Endothelial cell (in vitro differentiated cells): ENCODE measurements around the gene PTPRN2. TPM values are rescaled to one million over a fixed set of nuclear protein-coding genes. Genes with fewer than 3 reads are reported as not detected.

Source experiments
- DNase-seq: peaks from one replicate; pipeline ENCODE4 v3.0.0; 2021; ENCODE audit warnings: low spot score
- H3K27ac Mint-ChIP-seq: one replicate; pipeline ENCODE4 v1.8.0; 2021; ENCODE audit warnings: mixed read lengths, inconsistent platforms; ENCODE audit not compliant: unreplicated experiment
- H3K27me3 Mint-ChIP-seq: one replicate; pipeline ENCODE4 v1.8.0; 2021; ENCODE audit warnings: mild to moderate bottlenecking, moderate library complexity, mixed read lengths, inconsistent platforms; ENCODE audit not compliant: unreplicated experiment
- H3K36me3 Mint-ChIP-seq: one replicate; pipeline ENCODE4 v1.8.0; 2021; ENCODE audit warnings: mild to moderate bottlenecking, low read depth, mixed read lengths, inconsistent platforms; ENCODE audit not compliant: unreplicated experiment
- H3K4me1 Mint-ChIP-seq: one replicate; pipeline ENCODE4 v1.8.0; 2021; ENCODE audit warnings: mild to moderate bottlenecking, mixed read lengths, inconsistent platforms; ENCODE audit not compliant: unreplicated experiment
- H3K4me3 Mint-ChIP-seq: one replicate; pipeline ENCODE4 v1.8.0; 2021; ENCODE audit warnings: mild to moderate bottlenecking, mixed read lengths, inconsistent platforms; ENCODE audit not compliant: unreplicated experiment
- H3K9me3 Mint-ChIP-seq: one replicate; pipeline ENCODE4 v1.8.0; 2021; ENCODE audit warnings: mixed read lengths, inconsistent platforms; ENCODE audit not compliant: unreplicated experiment
- CTCF ChIP-seq: fragments of 200-600 bp; sonication (generic); IDR thresholded peaks from one replicate; pipeline ENCODE4 v1.5.0; 2021; ENCODE audit warnings: antibody characterized with exemption; ENCODE audit not compliant: unreplicated experiment
- total RNA-seq: library from RNA; stranded (reverse); fragmentation: NEBNext Ultra II Directional; extraction: Animal tissue kit (Norgen Biotek cat#: 25700); gene quantifications from one replicate; pipeline ENCODE4 v1.2.1, GENCODE V29; 2021; ENCODE audit not compliant: unreplicated experiment

The PTPRN2 gene
- total RNA-seq, 1 donor from 2014 or later, result 0.18 TPM

DNA sequence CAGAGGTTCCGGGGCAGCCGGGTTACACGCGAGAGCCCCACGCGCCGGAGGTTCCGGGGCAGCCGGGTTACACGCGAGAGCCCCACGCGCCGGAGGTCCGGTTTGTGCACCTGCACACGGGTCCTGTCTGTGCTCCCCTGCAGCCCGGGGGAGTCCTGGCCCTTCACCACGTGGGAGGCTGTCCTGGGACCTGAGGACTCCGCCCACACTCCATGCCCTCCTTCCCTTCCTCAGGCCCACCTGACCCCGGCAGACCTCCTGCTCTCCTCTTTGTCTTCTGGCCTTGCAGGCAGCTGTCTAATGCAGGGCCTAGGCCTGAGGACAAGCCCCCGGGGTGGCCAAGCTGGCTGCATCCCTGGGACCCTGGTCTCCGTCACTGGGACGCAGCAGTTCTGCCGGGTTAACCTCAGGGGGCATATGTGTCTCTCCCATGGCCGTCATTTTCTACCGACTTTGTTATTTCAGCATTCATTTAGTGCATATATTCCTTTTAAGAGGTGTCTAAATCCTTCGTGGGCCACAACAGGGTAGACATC is 876.2 kb downstream of the PTPRN2 start:
- H3K4me3 Mint-ChIP-seq, result no peak overlapping the region
- H3K36me3 Mint-ChIP-seq, result peaks cover 26% of the 10 kb centered on the region
- peaks cover 46% of the 10 kb centered on the region for H3K9me3 Mint-ChIP-seq
- peaks cover 10% of the 10 kb centered on the region for H3K27me3 Mint-ChIP-seq
- no peak overlapping the region for H3K27ac Mint-ChIP-seq
- no peak for TF ChIP-seq CTCF
- no peak for DNase-seq
- H3K4me1 Mint-ChIP-seq, result no peaks in the 10 kb centered on the region

GRCh38 chr7:157710396-157710795 is 877.2 kb downstream of the PTPRN2 start:
- H3K9me3 Mint-ChIP-seq, result peaks cover 40% of the 10 kb centered on the region
- H3K4me1 Mint-ChIP-seq, result no peaks in the 10 kb centered on the region
- TF ChIP-seq CTCF, result no peak
- peaks cover 10% of the 10 kb centered on the region for H3K27me3 Mint-ChIP-seq
- no peak overlapping the region for H3K27ac Mint-ChIP-seq
- no peak for DNase-seq
- peaks cover 23% of the 10 kb centered on the region for H3K36me3 Mint-ChIP-seq
- no peak overlapping the region for H3K4me3 Mint-ChIP-seq

DNA sequence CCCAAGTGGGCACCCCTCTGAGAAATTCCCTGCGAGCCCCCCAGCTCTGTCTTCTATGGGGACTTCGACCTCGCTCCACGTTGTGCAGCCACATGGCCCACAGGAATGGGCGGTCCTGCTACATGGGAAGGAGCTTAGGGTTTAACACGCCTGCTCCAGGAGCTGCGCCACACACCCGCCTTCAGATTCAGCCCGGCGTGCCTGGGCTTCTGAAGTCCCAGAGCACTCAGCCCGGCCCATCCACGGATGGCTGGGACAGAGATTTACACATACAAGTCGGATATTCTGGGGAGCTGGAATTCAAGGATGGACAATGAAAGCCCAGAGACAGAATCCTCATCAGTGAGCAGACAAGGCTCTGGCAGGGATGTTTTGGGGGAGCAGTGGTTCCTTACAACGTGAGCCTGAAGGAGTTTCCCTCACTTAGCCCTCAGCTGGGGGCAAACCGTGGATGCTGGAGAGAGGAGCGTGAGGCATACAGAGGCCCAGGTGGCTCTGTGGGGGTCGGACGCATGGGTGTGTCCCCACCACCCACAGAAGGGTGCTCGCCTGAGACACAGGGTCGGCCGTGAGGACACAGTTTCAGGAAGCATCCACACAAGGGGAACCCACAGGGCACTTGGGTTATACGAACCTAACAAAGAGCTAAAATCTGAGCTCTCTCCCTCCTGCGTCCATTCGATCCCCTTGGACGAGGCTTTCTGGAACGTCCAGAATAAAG is 877.9 kb downstream of the PTPRN2 start:
- H3K9me3 Mint-ChIP-seq, result peaks cover 40% of the 10 kb centered on the region
- no peak for DNase-seq
- peaks cover 10% of the 10 kb centered on the region for H3K27me3 Mint-ChIP-seq
- TF ChIP-seq CTCF, result no peak
- H3K4me1 Mint-ChIP-seq, result no peaks in the 10 kb centered on the region
- H3K36me3 Mint-ChIP-seq, result peaks cover 22% of the 10 kb centered on the region
- H3K4me3 Mint-ChIP-seq, result no peak overlapping the region
- no peak overlapping the region for H3K27ac Mint-ChIP-seq

- H3K4me1 Mint-ChIP-seq, result no peaks in the 10 kb centered on the region
- H3K36me3 Mint-ChIP-seq, result peaks cover 21% of the 10 kb centered on the region
- no peak overlapping the region for H3K27ac Mint-ChIP-seq
- peaks cover 43% of the 10 kb centered on the region for H3K9me3 Mint-ChIP-seq
- no peak for TF ChIP-seq CTCF
- DNase-seq, result no peak
- peak overlapping the region; percentile 26 for H3K4me3 Mint-ChIP-seq
- H3K27me3 Mint-ChIP-seq, result peaks cover 8% of the 10 kb centered on the region
Measured at GRCh38 chr7:157708919-157709295, 878.7 kb downstream of the PTPRN2 start.
